Activated T-cell treated with anti-CD3 and anti-CD28 coated beads for 48 hours (primary cell): ENCODE results near the gene CMTM8.

Experiments
- DNase-seq: peaks from one replicate; pipeline ENCODE4 v3.0.0-alpha.2; 2020; ENCODE audit warnings: low read depth

Gene CMTM8

GRCh38 chr3:32410367-32411246 is 172.1 kb downstream of the CMTM8 start:
- DNase-seq: no peak

- no peak for DNase-seq
Measured at GRCh38 chr3:32411442-32411841, 173.0 kb downstream of the CMTM8 start.

GRCh38 chr3:32412887-32413286 is 174.4 kb downstream of the CMTM8 start:
- no peak for DNase-seq

- no peak for DNase-seq
Measured at GRCh38 chr3:32413845-32414521, 175.5 kb downstream of the CMTM8 start.

- DNase-seq: no peak
Measured at GRCh38 chr3:32414522-32415202, 176.2 kb downstream of the CMTM8 start.

GRCh38 chr3:32419742-32420125 is 181.3 kb downstream of the CMTM8 start:
- DNase-seq: no peak
